H9 (cell line): ENCODE data around the gene TSR1. TPM values are rescaled to one million over a fixed set of nuclear protein-coding genes. Genes with fewer than 3 reads are reported as not detected.

ENCODE experiments used
- DNase-seq: peaks from one replicate; pipeline ENCODE4 v3.0.0-alpha.2; 2017
- H2AFZ ChIP-seq: one replicate; pipeline ENCODE4 v1.6.1; 2013; ENCODE audit warnings: mild to moderate bottlenecking, low read length, control low read depth, moderate library complexity
- H2AK5ac ChIP-seq: 2 replicates; pipeline ENCODE4 v1.6.1; 2013; ENCODE audit warnings: low read length, control low read depth, mixed read lengths; ENCODE audit not compliant: insufficient read length
- H2BK120ac ChIP-seq: one replicate; pipeline ENCODE4 v1.6.1; 2013; ENCODE audit warnings: low read depth, mild to moderate bottlenecking, low read length, control low read depth, inconsistent platforms; ENCODE audit not compliant: poor library complexity, severe bottlenecking
- H2BK12ac ChIP-seq: 2 replicates; pipeline ENCODE4 v1.6.1; 2013; ENCODE audit warnings: low read length, control low read depth, mixed read lengths, low read depth; ENCODE audit not compliant: insufficient read length
- H2BK15ac ChIP-seq: 2 replicates; pipeline ENCODE4 v1.6.1; 2013; ENCODE audit warnings: low read depth, low read length, control low read depth
- H2BK20ac ChIP-seq: one replicate; pipeline ENCODE4 v1.6.1; 2013; ENCODE audit warnings: low read depth, mild to moderate bottlenecking, low read length, control low read depth, inconsistent platforms; ENCODE audit not compliant: poor library complexity, severe bottlenecking
- H2BK5ac ChIP-seq: 2 replicates; pipeline ENCODE4 v1.6.1; 2013; ENCODE audit warnings: low read length, control low read depth, mixed read lengths; ENCODE audit not compliant: insufficient read length
- H3K14ac ChIP-seq: 2 replicates; pipeline ENCODE4 v1.6.1; 2013; ENCODE audit warnings: low read length, control low read depth; ENCODE audit not compliant: insufficient read depth
- H3K18ac ChIP-seq: 2 replicates; pipeline ENCODE4 v1.6.1; 2013; ENCODE audit warnings: low read depth, mild to moderate bottlenecking, mixed read lengths, low read length, control low read depth; ENCODE audit not compliant: insufficient read length
- H3K23ac ChIP-seq: 2 replicates; pipeline ENCODE4 v1.6.1; 2013; ENCODE audit warnings: low read length, control low read depth, mixed read lengths, low read depth; ENCODE audit not compliant: insufficient read length
- H3K23me2 ChIP-seq: 2 replicates; pipeline ENCODE4 v1.6.1; 2013; ENCODE audit warnings: low read depth, mild to moderate bottlenecking, mixed read lengths, low read length, control low read depth; ENCODE audit not compliant: insufficient read length, poor library complexity, severe bottlenecking
- H3K27ac ChIP-seq: 2 replicates; pipeline ENCODE4 v1.5.1; 2013; ENCODE audit warnings: low read length, control low read depth, mixed read lengths, low read depth; ENCODE audit not compliant: insufficient read length
- H3K27me3 ChIP-seq: 2 replicates; pipeline ENCODE4 v1.6.1; 2013; ENCODE audit warnings: low read length, control low read depth, inconsistent platforms; ENCODE audit not compliant: insufficient read depth
- H3K4ac ChIP-seq: 2 replicates; pipeline ENCODE4 v1.6.1; 2013; ENCODE audit warnings: low read depth, mild to moderate bottlenecking, control low read depth, inconsistent platforms, low read length, moderate library complexity
- H3K4me1 ChIP-seq: 2 replicates; pipeline ENCODE4 v1.6.1; 2013; ENCODE audit warnings: low read length, control low read depth, inconsistent platforms; ENCODE audit not compliant: insufficient read depth
- H3K4me2 ChIP-seq: 2 replicates; pipeline ENCODE4 v1.6.1; 2013; ENCODE audit warnings: low read length, control low read depth, mixed read lengths; ENCODE audit not compliant: insufficient read length, insufficient read depth
- H3K56ac ChIP-seq: 2 replicates; pipeline ENCODE4 v1.6.1; 2013; ENCODE audit warnings: low read depth, mild to moderate bottlenecking, mixed read lengths, low read length, control low read depth; ENCODE audit not compliant: insufficient read length
- H3K79me1 ChIP-seq: 2 replicates; pipeline ENCODE4 v1.6.1; 2013; ENCODE audit warnings: low read depth, mild to moderate bottlenecking, moderate library complexity, low read length, control low read depth, inconsistent platforms; ENCODE audit not compliant: insufficient read depth, poor library complexity, severe bottlenecking
- H3K79me2 ChIP-seq: 2 replicates; pipeline ENCODE4 v1.6.1; 2013; ENCODE audit warnings: low read length, control low read depth, inconsistent platforms; ENCODE audit not compliant: insufficient read depth
- H3K9ac ChIP-seq: 2 replicates; pipeline ENCODE4 v1.6.1; 2013; ENCODE audit warnings: low read length, control low read depth, mixed read lengths; ENCODE audit not compliant: insufficient read length; ENCODE audit errors: extremely low read depth
- H3K9me3 ChIP-seq: one replicate; pipeline ENCODE4 v1.6.1; 2013; ENCODE audit warnings: low read depth, low read length, inconsistent platforms; ENCODE audit not compliant: control insufficient read depth
- H3T11ph ChIP-seq: one replicate; pipeline ENCODE4 v1.6.1; 2013; ENCODE audit warnings: mild to moderate bottlenecking, low read length, control low read depth, inconsistent platforms
- H4K20me1 ChIP-seq: one replicate; pipeline ENCODE4 v1.6.1; 2013; ENCODE audit not compliant: control insufficient read depth, insufficient read length, insufficient read depth
- H4K5ac ChIP-seq: 2 replicates; pipeline ENCODE4 v1.6.1; 2013; ENCODE audit warnings: low read depth, mild to moderate bottlenecking, mixed read lengths, low read length, control low read depth; ENCODE audit not compliant: insufficient read length
- H4K8ac ChIP-seq: replicated peaks from 2 replicates; pipeline ENCODE4 v1.6.1; 2013; ENCODE audit warnings: low read length, control low read depth, mixed read lengths, low read depth; ENCODE audit not compliant: insufficient read length
- H4K91ac ChIP-seq: 2 replicates; pipeline ENCODE4 v1.6.1; 2013; ENCODE audit warnings: low read depth, mild to moderate bottlenecking, moderate library complexity, mixed read lengths, low read length, control low read depth; ENCODE audit not compliant: insufficient read length
- H3K27ac Mint-ChIP-seq, 3 experiments: 2 replicates in 2 of 3; 3 replicates in 1 of 3; pipeline ENCODE4 v1.8.0; 2020 to 2021; ENCODE audit warnings: mixed read lengths in 3 of 3, mild to moderate bottlenecking in 1 of 3, moderate library complexity in 1 of 3
- H3K27me3 Mint-ChIP-seq: 2 replicates; pipeline ENCODE4 v1.8.0; 2021; ENCODE audit warnings: low read depth, mild to moderate bottlenecking, moderate library complexity, mixed read lengths
- H3K36me3 Mint-ChIP-seq, 3 experiments: 2 replicates in 2 of 3; 3 replicates in 1 of 3; pipeline ENCODE4 v1.8.0; 2020 to 2021; ENCODE audit warnings: low read depth in 3 of 3, mixed read lengths in 3 of 3; ENCODE audit not compliant: insufficient read depth in 1 of 3
- H3K4me1 Mint-ChIP-seq, 2 experiments: 2 replicates each; pipeline ENCODE4 v1.8.0; 2020; ENCODE audit warnings: mixed read lengths in 2 of 2
- H3K4me3 Mint-ChIP-seq, 2 experiments: 2 replicates in 1 of 2; 3 replicates in 1 of 2; pipeline ENCODE4 v1.8.0; 2020 to 2021; ENCODE audit warnings: mild to moderate bottlenecking in 2 of 2, mixed read lengths in 2 of 2, moderate library complexity in 1 of 2
- H3K9me3 Mint-ChIP-seq, 2 experiments: 2 replicates in 1 of 2; 3 replicates in 1 of 2; pipeline ENCODE4 v1.8.0; 2020; ENCODE audit warnings: mild to moderate bottlenecking in 2 of 2, mixed read lengths in 2 of 2, moderate library complexity in 1 of 2
- CTCF ChIP-seq: fragments of 200-600 bp; sonication (generic); conservative IDR thresholded peaks from 3 replicates; pipeline ENCODE4 v1.8.0; 2021; ENCODE audit warnings: antibody characterized with exemption, mild to moderate bottlenecking
- WGBS: extraction: QIAGEN DNeasy Blood & Tissue Kit; methylation state at CpG from one replicate; pipeline ENCODE4 v1.1.7; 2013; ENCODE audit warnings: missing lambda C conversion rate, low lambda C conversion rate, mixed read lengths; ENCODE audit not compliant: insufficient read length; ENCODE audit errors: extremely low coverage; 5-methylcytosine and 5-hydroxymethylcytosine counted together
- total RNA-seq: library from RNA; stranded (reverse); gene quantifications from 2 replicates; pipeline ENCODE4 v1.2.1, GENCODE V29; 2021

The TSR1 gene
- total RNA-seq, 1 experiment from 2014 or later, result 81.1 TPM

GRCh38 chr17:2303204-2304188, 32.8 kb downstream of the TSR1 start, which contains the start of the genes SMG6 and SRR:
Gene SMG6 (minus strand): TSS chr17:2303785. CDS start chr17:2303720, 65 bp downstream.
Gene SRR (plus strand): TSS chr17:2303950. CDS start chr17:2315561, 11,611 bp downstream.
- Histone ChIP-seq H3K23me2 (peaks cover 5% of the 10 kb centered on the region), H3K4me2 (peak within 1 kb of the TSS; percentile 85), H3K18ac (peak within 1 kb of the TSS; percentile 66), H3K79me2 (no peaks in the 10 kb centered on the region), H4K5ac (no peak within 1 kb of the TSS), H3K4ac (no peak within 1 kb of the TSS), H2AFZ (no peak within 1 kb of the TSS), H3K27me3 (no peaks in the 10 kb centered on the region; the same call in 1 of the 2 replicates), H4K8ac (no peak within 1 kb of the TSS), H2BK5ac (no peak within 1 kb of the TSS), H2BK20ac (no peak within 1 kb of the TSS), H3T11ph (no peak within 1 kb of the TSS), H3K4me1 (no peaks in the 10 kb centered on the region), H3K9me3 (no peaks in the 10 kb centered on the region), H2BK12ac (no peak within 1 kb of the TSS), H3K23ac (no peak within 1 kb of the TSS), H4K20me1 (no peaks in the 10 kb centered on the region), H2BK120ac (no peak within 1 kb of the TSS), H3K27ac (no peak within 1 kb of the TSS), H4K91ac (no peak within 1 kb of the TSS), H3K79me1 (peaks cover 4% of the 10 kb centered on the region), H3K9ac (peak within 1 kb of the TSS; percentile 87), H3K14ac (peak within 1 kb of the TSS; percentile 74), H2BK15ac (no peak within 1 kb of the TSS), H3K56ac (no peak within 1 kb of the TSS), H2AK5ac (no peak within 1 kb of the TSS)
- peak within 1 kb of the TSS; percentile 83 to 94 for H3K4me3 Mint-ChIP-seq
- peaks cover 7 to 15% of the 10 kb centered on the region in 2 experiments; a peak in 3 of 4 replicates for H3K4me1 Mint-ChIP-seq
- H3K36me3 Mint-ChIP-seq, result peaks cover 13 to 35% (median 19%) of the 10 kb centered on the region in 3 experiments; a peak in 6 of 7 replicates
- WGBS, result no CpG with 5 or more reads among the region's 108 CpGs
- H3K27me3 Mint-ChIP-seq, result peaks cover 3% of the 10 kb centered on the region; the same call in 1 of the 2 replicates
- peak; percentile 96 for DNase-seq
- peak within 1 kb of the TSS; percentile 58 to 75 (median 62); a peak in 4 of 7 replicates for H3K27ac Mint-ChIP-seq
- H3K9me3 Mint-ChIP-seq, result no peaks in the 10 kb centered on the region
- TF ChIP-seq CTCF, result no peak
